ENCODE results near the gene IFNL3.
"Not testable (repeated sequence)": the region's sequence is repeated elsewhere in the genome, so short reads cannot be mapped to it uniquely, and the experiment has no call there.

GRCh38 chr19:39268085-39268484 lies 23.3 kb upstream of the IFNL3 start, which contains the start of gene IFNL2:
- TF ChIP-seq POLR2A (IDR thresholded peaks at IDR 0.05); CTCF (IDR thresholded peaks at IDR 0.05 in 8 of 11, conservative IDR thresholded peaks at IDR 0.05 in 3 of 11): not testable (repeated sequence)
